GM23248 (cell line): ENCODE results near the gene PI4K2B.

Experiments
- EZH2 ChIP-seq: fragments of 200-600 bp; sonication (generic); IDR thresholded peaks from 2 replicates; pipeline ENCODE4 v1.6.1; 2018; ENCODE audit warnings: antibody characterized with exemption, mild to moderate bottlenecking; ENCODE audit not compliant: insufficient read depth, poor library complexity, severe bottlenecking
- EZH2phosphoT487 ChIP-seq: fragments of 200-600 bp; sonication (generic); IDR thresholded peaks from 2 replicates; pipeline ENCODE4 v1.6.1; 2018; ENCODE audit warnings: antibody characterized with exemption, moderate library complexity, mild to moderate bottlenecking, low read depth; ENCODE audit not compliant: insufficient read depth

GRCh38 chr4:25283948-25284347 lies 50.1 kb downstream of the PI4K2B start:
- no peak for TF ChIP-seq EZH2phosphoT487
- TF ChIP-seq EZH2: no peak
